ENCODE results near the gene ACOT6.
"Not testable (repeated sequence)": the region's sequence is repeated elsewhere in the genome, so short reads cannot be mapped to it uniquely, and the experiment has no call there.

The ACOT6 gene

GRCh38 chr14:73651005-73651404 lies 38.7 kb downstream of the ACOT6 start:
- no peak for DNase-seq (ENCODE audit: low read depth)

- DNase-seq (ENCODE audit: low read depth), result no peak
Measured at GRCh38 chr14:73655851-73656250, 43.5 kb downstream of the ACOT6 start.

GRCh38 chr14:73659202-73659601 lies 46.9 kb downstream of the ACOT6 start:
- not testable (repeated sequence) for DNase-seq (ENCODE audit: low read depth)

GRCh38 chr14:73660511-73660910 lies 48.2 kb downstream of the ACOT6 start:
- no peak for DNase-seq (ENCODE audit: low read depth)

- DNase-seq (ENCODE audit: low read depth), result peak; percentile 23
Measured at GRCh38 chr14:73661872-73662271, 49.6 kb downstream of the ACOT6 start.

- peak; percentile 97 for DNase-seq (ENCODE audit: low read depth)
Measured at GRCh38 chr14:73662487-73662943, 50.2 kb downstream of the ACOT6 start.

GRCh38 chr14:73663548-73664212 lies 51.4 kb downstream of the ACOT6 start:
- no peak for DNase-seq (ENCODE audit: low read depth)

- DNase-seq (ENCODE audit: low read depth), result no peak
Measured at GRCh38 chr14:73665130-73665529, 52.8 kb downstream of the ACOT6 start.

- DNase-seq (ENCODE audit: low read depth), result no peak
Measured at GRCh38 chr14:73666583-73666982, 54.3 kb downstream of the ACOT6 start.

- DNase-seq (ENCODE audit: low read depth), result no peak
Measured at GRCh38 chr14:73667854-73668253, 55.5 kb downstream of the ACOT6 start.
